Retinal pigment epithelial cell (primary cell): ENCODE measurements around the gene IFI44L.

Source experiments
- DNase-seq: peaks from one replicate; pipeline ENCODE4 v3.0.0-alpha.2; 2010; ENCODE audit warnings: low read depth
- H3K4me3 ChIP-seq: 2 replicates; pipeline ENCODE4 v1.5.1; 2011; ENCODE audit warnings: mild to moderate bottlenecking, low read length, control low read depth, moderate library complexity
- TF ChIP-seq, protein P1 (sequence below): conservative IDR thresholded peaks from 2 replicates; pipeline ENCODE4 v1.5.1; 2011; ENCODE audit warnings: low read depth, low read length, control low read depth, inconsistent platforms

Gene IFI44L

DNA sequence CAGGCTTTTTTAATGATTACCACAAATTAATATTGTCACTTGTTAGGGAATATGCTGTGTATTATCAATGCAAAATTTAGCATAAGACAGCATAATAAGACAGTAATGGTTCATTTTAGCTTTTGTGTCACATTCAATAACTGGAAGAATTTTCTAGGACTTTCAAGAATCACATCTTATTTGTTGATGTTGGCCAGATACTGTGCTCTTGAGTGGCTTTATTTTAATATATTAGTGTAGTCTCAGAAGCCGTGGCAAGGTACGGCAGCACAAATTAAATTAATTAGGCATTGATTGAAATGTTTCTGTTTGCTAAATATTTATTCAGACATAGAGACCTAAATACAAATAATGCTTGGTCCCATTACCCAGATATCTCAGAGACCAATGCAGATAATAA is 10.4 kb downstream of the IFI44L start:
- TF ChIP-seq, protein P1, sequence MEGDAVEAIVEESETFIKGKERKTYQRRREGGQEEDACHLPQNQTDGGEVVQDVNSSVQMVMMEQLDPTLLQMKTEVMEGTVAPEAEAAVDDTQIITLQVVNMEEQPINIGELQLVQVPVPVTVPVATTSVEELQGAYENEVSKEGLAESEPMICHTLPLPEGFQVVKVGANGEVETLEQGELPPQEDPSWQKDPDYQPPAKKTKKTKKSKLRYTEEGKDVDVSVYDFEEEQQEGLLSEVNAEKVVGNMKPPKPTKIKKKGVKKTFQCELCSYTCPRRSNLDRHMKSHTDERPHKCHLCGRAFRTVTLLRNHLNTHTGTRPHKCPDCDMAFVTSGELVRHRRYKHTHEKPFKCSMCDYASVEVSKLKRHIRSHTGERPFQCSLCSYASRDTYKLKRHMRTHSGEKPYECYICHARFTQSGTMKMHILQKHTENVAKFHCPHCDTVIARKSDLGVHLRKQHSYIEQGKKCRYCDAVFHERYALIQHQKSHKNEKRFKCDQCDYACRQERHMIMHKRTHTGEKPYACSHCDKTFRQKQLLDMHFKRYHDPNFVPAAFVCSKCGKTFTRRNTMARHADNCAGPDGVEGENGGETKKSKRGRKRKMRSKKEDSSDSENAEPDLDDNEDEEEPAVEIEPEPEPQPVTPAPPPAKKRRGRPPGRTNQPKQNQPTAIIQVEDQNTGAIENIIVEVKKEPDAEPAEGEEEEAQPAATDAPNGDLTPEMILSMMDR: no peak
- no peak for DNase-seq

DNA sequence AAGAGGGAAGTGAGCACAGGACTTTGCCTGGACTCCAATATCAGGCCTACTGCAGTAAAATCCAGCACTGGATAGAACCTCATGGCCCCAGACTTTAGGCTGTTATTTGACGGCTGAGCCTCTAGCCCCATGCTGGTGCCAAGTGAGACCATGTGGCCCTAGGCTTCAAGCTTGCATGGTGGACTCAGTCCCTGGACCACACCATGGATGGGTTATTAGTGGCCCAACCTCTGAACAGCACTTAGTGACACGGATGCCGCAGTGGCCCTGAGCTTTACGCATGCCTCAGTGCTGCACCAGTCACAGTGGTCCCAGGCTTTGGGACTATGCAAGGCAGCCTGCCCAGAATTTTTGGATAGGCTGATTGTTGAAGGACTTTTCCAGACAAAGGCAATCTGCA is 13.0 kb downstream of the IFI44L start:
- TF ChIP-seq, protein P1: no peak
- DNase-seq: no peak
- no peak overlapping the region for H3K4me3 ChIP-seq

More for the DNA sequence above, 10.4 kb downstream of the IFI44L start:
- no peak overlapping the region for H3K4me3 ChIP-seq

DNA sequence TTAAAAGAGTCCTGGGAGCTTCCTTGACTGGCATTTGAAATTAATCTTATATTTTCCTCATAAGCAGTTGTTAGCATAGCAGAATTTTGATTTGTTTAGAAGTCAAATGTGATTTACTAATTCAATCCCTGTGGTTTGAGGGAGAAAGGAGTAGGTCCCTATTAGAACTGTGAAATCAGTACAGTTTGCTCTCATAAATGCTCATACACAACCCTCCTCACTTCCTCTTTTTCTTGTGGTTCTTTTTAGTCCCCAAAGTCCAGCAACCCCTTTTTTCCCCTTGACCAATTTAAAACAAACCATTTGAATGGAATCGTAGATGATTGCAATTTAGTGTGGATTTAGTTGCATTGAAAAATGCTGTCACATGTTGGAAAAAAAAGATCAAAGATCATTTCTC is 20.2 kb downstream of the IFI44L start:
- H3K4me3 ChIP-seq: no peak overlapping the region
- DNase-seq: no peak
- TF ChIP-seq, protein P1: no peak

DNA sequence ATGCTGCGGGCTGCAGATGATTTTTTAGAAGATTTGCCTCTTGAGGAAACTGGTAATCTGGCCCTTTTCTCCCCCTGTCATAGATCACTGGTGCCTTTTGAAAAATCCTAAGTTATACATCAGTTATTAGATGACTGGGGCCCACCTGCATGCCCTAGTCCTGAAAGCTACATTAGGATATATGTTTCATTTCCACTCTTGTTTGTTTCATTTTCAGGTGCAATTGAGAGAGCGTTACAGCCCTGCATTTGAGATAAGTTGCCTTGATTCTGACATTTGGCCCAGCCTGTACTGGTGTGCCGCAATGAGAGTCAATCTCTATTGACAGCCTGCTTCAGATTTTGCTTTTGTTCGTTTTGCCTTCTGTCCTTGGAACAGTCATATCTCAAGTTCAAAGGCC is 21.3 kb downstream of the IFI44L start:
- TF ChIP-seq, protein P1: no peak
- no peak for DNase-seq
- H3K4me3 ChIP-seq: no peak overlapping the region

DNA sequence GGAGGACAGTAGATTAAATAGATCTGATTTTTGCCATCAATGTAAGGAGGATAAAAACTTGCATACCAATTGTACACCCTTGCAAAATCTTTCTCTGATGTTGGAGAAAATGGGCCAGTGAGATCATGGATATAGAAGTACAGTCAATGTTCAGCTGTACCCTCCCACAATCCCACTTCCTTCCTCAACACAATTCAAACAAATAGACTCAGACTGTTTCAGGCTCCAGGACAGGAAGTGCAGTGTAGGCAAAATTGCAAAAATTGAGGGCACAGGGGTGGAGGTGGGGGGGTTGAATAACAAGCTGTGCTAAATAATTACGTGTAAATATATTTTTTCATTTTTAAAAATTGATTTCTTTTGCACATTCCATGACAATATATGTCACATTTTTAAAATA is 25.5 kb downstream of the IFI44L start:
- TF ChIP-seq, protein P1: no peak
- DNase-seq: no peak
- H3K4me3 ChIP-seq: no peak overlapping the region

DNA sequence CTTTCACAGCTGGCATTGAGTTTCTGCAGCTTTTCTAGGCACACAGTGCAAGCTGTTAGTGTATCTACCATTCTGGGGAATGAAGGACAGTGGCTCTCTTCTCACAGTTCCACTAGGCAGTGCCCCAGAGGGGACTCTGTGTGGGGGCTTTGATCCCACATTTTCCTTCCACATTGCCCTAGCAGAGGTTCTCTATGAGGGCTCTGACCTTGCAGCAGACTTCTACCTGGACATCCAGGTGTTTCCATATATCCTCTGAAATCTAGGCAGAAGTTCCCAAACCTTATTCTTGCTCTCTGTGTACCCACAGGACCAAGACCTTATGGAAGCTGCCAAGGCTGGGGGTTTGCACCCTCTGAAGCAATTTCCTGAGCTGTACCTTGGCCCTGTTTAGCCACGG is 27.0 kb downstream of the IFI44L start:
- no peak for DNase-seq
- TF ChIP-seq, protein P1: no peak
- no peak overlapping the region for H3K4me3 ChIP-seq

DNA sequence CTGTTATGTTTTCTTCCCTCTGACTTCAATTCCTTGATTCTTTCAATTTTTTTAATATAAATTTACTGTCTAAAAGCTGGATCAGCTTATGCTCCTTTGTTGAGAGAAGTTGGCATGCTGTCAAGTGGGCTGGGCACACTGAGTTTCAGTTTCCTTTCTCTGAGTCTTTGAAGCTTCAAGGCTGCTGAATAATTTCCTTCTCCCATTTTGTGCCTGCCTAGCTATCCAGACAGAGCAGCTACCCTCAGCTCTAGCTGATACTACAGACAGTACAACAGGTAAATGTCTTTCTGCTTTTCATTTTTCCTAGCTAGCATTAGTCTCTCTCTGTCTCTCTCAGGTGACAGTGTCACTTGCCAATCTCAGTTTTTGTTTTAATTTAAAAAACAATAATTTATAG is 29.4 kb downstream of the IFI44L start, which contains the start of gene IFI44:
Gene IFI44 (plus strand): TSS at position 204 of the 400 bp plus-strand sequence. CDS start 365 bp downstream, outside the sequence.
- TF ChIP-seq, protein P1: no peak
- no peak within 1 kb of the TSS for H3K4me3 ChIP-seq
- peak; percentile 75 for DNase-seq
